H9 (cell line): ENCODE data around the gene UQCRHL. TPM values are rescaled to one million over a fixed set of nuclear protein-coding genes. Genes with fewer than 3 reads are reported as not detected.

Source experiments
- DNase-seq: peaks from one replicate; pipeline ENCODE4 v3.0.0-alpha.2; 2017
- H2AFZ ChIP-seq: one replicate; pipeline ENCODE4 v1.6.1; 2013; ENCODE audit warnings: mild to moderate bottlenecking, low read length, control low read depth, moderate library complexity
- H2AK5ac ChIP-seq: 2 replicates; pipeline ENCODE4 v1.6.1; 2013; ENCODE audit warnings: low read length, control low read depth, mixed read lengths; ENCODE audit not compliant: insufficient read length
- H2BK120ac ChIP-seq: one replicate; pipeline ENCODE4 v1.6.1; 2013; ENCODE audit warnings: low read depth, mild to moderate bottlenecking, low read length, control low read depth, inconsistent platforms; ENCODE audit not compliant: poor library complexity, severe bottlenecking
- H2BK12ac ChIP-seq: 2 replicates; pipeline ENCODE4 v1.6.1; 2013; ENCODE audit warnings: low read length, control low read depth, mixed read lengths, low read depth; ENCODE audit not compliant: insufficient read length
- H2BK15ac ChIP-seq: 2 replicates; pipeline ENCODE4 v1.6.1; 2013; ENCODE audit warnings: low read depth, low read length, control low read depth
- H2BK20ac ChIP-seq: one replicate; pipeline ENCODE4 v1.6.1; 2013; ENCODE audit warnings: low read depth, mild to moderate bottlenecking, low read length, control low read depth, inconsistent platforms; ENCODE audit not compliant: poor library complexity, severe bottlenecking
- H2BK5ac ChIP-seq: 2 replicates; pipeline ENCODE4 v1.6.1; 2013; ENCODE audit warnings: low read length, control low read depth, mixed read lengths; ENCODE audit not compliant: insufficient read length
- H3K14ac ChIP-seq: 2 replicates; pipeline ENCODE4 v1.6.1; 2013; ENCODE audit warnings: low read length, control low read depth; ENCODE audit not compliant: insufficient read depth
- H3K18ac ChIP-seq: 2 replicates; pipeline ENCODE4 v1.6.1; 2013; ENCODE audit warnings: low read depth, mild to moderate bottlenecking, mixed read lengths, low read length, control low read depth; ENCODE audit not compliant: insufficient read length
- H3K23ac ChIP-seq: 2 replicates; pipeline ENCODE4 v1.6.1; 2013; ENCODE audit warnings: low read length, control low read depth, mixed read lengths, low read depth; ENCODE audit not compliant: insufficient read length
- H3K23me2 ChIP-seq: 2 replicates; pipeline ENCODE4 v1.6.1; 2013; ENCODE audit warnings: low read depth, mild to moderate bottlenecking, mixed read lengths, low read length, control low read depth; ENCODE audit not compliant: insufficient read length, poor library complexity, severe bottlenecking
- H3K27ac ChIP-seq: 2 replicates; pipeline ENCODE4 v1.5.1; 2013; ENCODE audit warnings: low read length, control low read depth, mixed read lengths, low read depth; ENCODE audit not compliant: insufficient read length
- H3K27me3 ChIP-seq: 2 replicates; pipeline ENCODE4 v1.6.1; 2013; ENCODE audit warnings: low read length, control low read depth, inconsistent platforms; ENCODE audit not compliant: insufficient read depth
- H3K4ac ChIP-seq: 2 replicates; pipeline ENCODE4 v1.6.1; 2013; ENCODE audit warnings: low read depth, mild to moderate bottlenecking, control low read depth, inconsistent platforms, low read length, moderate library complexity
- H3K4me1 ChIP-seq: 2 replicates; pipeline ENCODE4 v1.6.1; 2013; ENCODE audit warnings: low read length, control low read depth, inconsistent platforms; ENCODE audit not compliant: insufficient read depth
- H3K4me2 ChIP-seq: 2 replicates; pipeline ENCODE4 v1.6.1; 2013; ENCODE audit warnings: low read length, control low read depth, mixed read lengths; ENCODE audit not compliant: insufficient read length, insufficient read depth
- H3K56ac ChIP-seq: 2 replicates; pipeline ENCODE4 v1.6.1; 2013; ENCODE audit warnings: low read depth, mild to moderate bottlenecking, mixed read lengths, low read length, control low read depth; ENCODE audit not compliant: insufficient read length
- H3K79me1 ChIP-seq: 2 replicates; pipeline ENCODE4 v1.6.1; 2013; ENCODE audit warnings: low read depth, mild to moderate bottlenecking, moderate library complexity, low read length, control low read depth, inconsistent platforms; ENCODE audit not compliant: insufficient read depth, poor library complexity, severe bottlenecking
- H3K79me2 ChIP-seq: 2 replicates; pipeline ENCODE4 v1.6.1; 2013; ENCODE audit warnings: low read length, control low read depth, inconsistent platforms; ENCODE audit not compliant: insufficient read depth
- H3K9ac ChIP-seq: 2 replicates; pipeline ENCODE4 v1.6.1; 2013; ENCODE audit warnings: low read length, control low read depth, mixed read lengths; ENCODE audit not compliant: insufficient read length; ENCODE audit errors: extremely low read depth
- H3K9me3 ChIP-seq: one replicate; pipeline ENCODE4 v1.6.1; 2013; ENCODE audit warnings: low read depth, low read length, inconsistent platforms; ENCODE audit not compliant: control insufficient read depth
- H3T11ph ChIP-seq: one replicate; pipeline ENCODE4 v1.6.1; 2013; ENCODE audit warnings: mild to moderate bottlenecking, low read length, control low read depth, inconsistent platforms
- H4K20me1 ChIP-seq: one replicate; pipeline ENCODE4 v1.6.1; 2013; ENCODE audit not compliant: control insufficient read depth, insufficient read length, insufficient read depth
- H4K5ac ChIP-seq: 2 replicates; pipeline ENCODE4 v1.6.1; 2013; ENCODE audit warnings: low read depth, mild to moderate bottlenecking, mixed read lengths, low read length, control low read depth; ENCODE audit not compliant: insufficient read length
- H4K8ac ChIP-seq: replicated peaks from 2 replicates; pipeline ENCODE4 v1.6.1; 2013; ENCODE audit warnings: low read length, control low read depth, mixed read lengths, low read depth; ENCODE audit not compliant: insufficient read length
- H4K91ac ChIP-seq: 2 replicates; pipeline ENCODE4 v1.6.1; 2013; ENCODE audit warnings: low read depth, mild to moderate bottlenecking, moderate library complexity, mixed read lengths, low read length, control low read depth; ENCODE audit not compliant: insufficient read length
- H3K27ac Mint-ChIP-seq, 3 experiments: 2 replicates in 2 of 3; 3 replicates in 1 of 3; pipeline ENCODE4 v1.8.0; 2020 to 2021; ENCODE audit warnings: mixed read lengths in 3 of 3, mild to moderate bottlenecking in 1 of 3, moderate library complexity in 1 of 3
- H3K27me3 Mint-ChIP-seq: 2 replicates; pipeline ENCODE4 v1.8.0; 2021; ENCODE audit warnings: low read depth, mild to moderate bottlenecking, moderate library complexity, mixed read lengths
- H3K36me3 Mint-ChIP-seq, 3 experiments: 2 replicates in 2 of 3; 3 replicates in 1 of 3; pipeline ENCODE4 v1.8.0; 2020 to 2021; ENCODE audit warnings: low read depth in 3 of 3, mixed read lengths in 3 of 3; ENCODE audit not compliant: insufficient read depth in 1 of 3
- H3K4me1 Mint-ChIP-seq, 2 experiments: 2 replicates each; pipeline ENCODE4 v1.8.0; 2020; ENCODE audit warnings: mixed read lengths in 2 of 2
- H3K4me3 Mint-ChIP-seq, 2 experiments: 2 replicates in 1 of 2; 3 replicates in 1 of 2; pipeline ENCODE4 v1.8.0; 2020 to 2021; ENCODE audit warnings: mild to moderate bottlenecking in 2 of 2, mixed read lengths in 2 of 2, moderate library complexity in 1 of 2
- H3K9me3 Mint-ChIP-seq, 2 experiments: 2 replicates in 1 of 2; 3 replicates in 1 of 2; pipeline ENCODE4 v1.8.0; 2020; ENCODE audit warnings: mild to moderate bottlenecking in 2 of 2, mixed read lengths in 2 of 2, moderate library complexity in 1 of 2
- CTCF ChIP-seq: fragments of 200-600 bp; sonication (generic); conservative IDR thresholded peaks from 3 replicates; pipeline ENCODE4 v1.8.0; 2021; ENCODE audit warnings: antibody characterized with exemption, mild to moderate bottlenecking
- WGBS: extraction: QIAGEN DNeasy Blood & Tissue Kit; methylation state at CpG from one replicate; pipeline ENCODE4 v1.1.7; 2013; ENCODE audit warnings: missing lambda C conversion rate, low lambda C conversion rate, mixed read lengths; ENCODE audit not compliant: insufficient read length; ENCODE audit errors: extremely low coverage; 5-methylcytosine and 5-hydroxymethylcytosine counted together
- total RNA-seq: library from RNA; stranded (reverse); gene quantifications from 2 replicates; pipeline ENCODE4 v1.2.1, GENCODE V29; 2021

The UQCRHL gene
- total RNA-seq, 1 experiment from 2014 or later: 2.0 TPM

GRCh38 chr1:15837931-15838330 is 30.5 kb upstream of the UQCRHL start:
- Histone ChIP-seq H3K18ac (no peak overlapping the region), H2BK12ac (no peak overlapping the region), H3K4me2 (no peak overlapping the region), H2AFZ (no peak overlapping the region), H3T11ph (no peak overlapping the region), H4K5ac (no peak overlapping the region), H3K4me1 (no peaks in the 10 kb centered on the region; the same call in 1 of the 2 replicates), H4K20me1 (no peaks in the 10 kb centered on the region), H3K23ac (no peak overlapping the region), H2BK5ac (no peak overlapping the region), H4K91ac (no peak overlapping the region), H3K27me3 (no peaks in the 10 kb centered on the region), H2AK5ac (no peak overlapping the region), H2BK120ac (no peak overlapping the region), H3K56ac (no peak overlapping the region), H3K79me1 (no peaks in the 10 kb centered on the region), H3K27ac (no peak overlapping the region), H3K9me3 (no peaks in the 10 kb centered on the region), H2BK15ac (no peak overlapping the region), H4K8ac (no peak overlapping the region), H3K9ac (no peak overlapping the region), H3K14ac (no peak overlapping the region), H3K4ac (no peak overlapping the region), H2BK20ac (no peak overlapping the region), H3K23me2 (peaks cover 14% of the 10 kb centered on the region), H3K79me2 (no peaks in the 10 kb centered on the region)
- H3K36me3 Mint-ChIP-seq: peaks cover 2 to 3% (median 2%) of the 10 kb centered on the region in 3 experiments; a peak in 1 of 7 replicates
- H3K9me3 Mint-ChIP-seq: no peaks in the 10 kb centered on the region
- peaks cover 11 to 15% of the 10 kb centered on the region in 2 experiments for H3K4me1 Mint-ChIP-seq
- no peak for DNase-seq
- WGBS: no CpG with 5 or more reads among the region's 7 CpGs
- H3K4me3 Mint-ChIP-seq: no peak overlapping the region
- H3K27ac Mint-ChIP-seq: peak overlapping the region in 1 of 3 experiments; percentile 26; a peak in 1 of 7 replicates
- no peaks in the 10 kb centered on the region for H3K27me3 Mint-ChIP-seq
- no peak for TF ChIP-seq CTCF
